Measurements from ENCODE around the gene OR7G1. TPM values are rescaled to one million over a fixed set of nuclear protein-coding genes. Genes with fewer than 3 reads are reported as not detected.

OR7G1 gene
- total and polyA plus RNA-seq, 2 of the 8 experiments (the other 6 are each of a cell fraction or from before 2014, with no cell fraction given): not detected

DNA sequence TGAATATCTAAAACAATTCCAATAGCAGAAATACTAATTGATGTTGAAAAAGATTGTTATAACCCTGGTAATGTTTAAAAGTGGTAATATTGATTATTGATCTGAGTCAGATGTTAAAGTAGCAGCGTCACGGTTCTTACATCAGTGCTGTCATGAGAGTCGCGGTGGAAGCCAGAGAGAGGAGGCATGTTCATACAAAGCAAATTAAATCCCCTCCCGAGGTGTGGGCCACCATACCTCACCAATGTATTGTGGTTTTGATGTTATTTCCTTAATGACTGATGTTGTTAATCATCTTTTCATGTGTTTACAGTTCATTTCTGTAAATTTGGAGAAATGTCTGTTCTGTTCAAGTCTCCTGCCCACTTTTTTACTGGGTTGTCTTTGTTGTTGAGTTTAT lies 35.8 kb upstream of the OR7G1 start:
- H4K8ac ChIP-seq (ENCODE audit: extremely low read depth, insufficient read depth, low read length): no peak overlapping the region
- H3K27ac ChIP-seq (ENCODE audit: low read depth, low read length): no peak overlapping the region
- H3K23me2 ChIP-seq (ENCODE audit: low read depth, low read length): no peaks in the 10 kb centered on the region
- no peak overlapping the region for H3K14ac ChIP-seq (ENCODE audit: insufficient read length)
- no peak overlapping the region for H3K4me2 ChIP-seq (ENCODE audit: insufficient read depth in 1 of 2, low read depth in 2 of 2, low read length in 2 of 2)
- FAIRE-seq (no peak), DNase-seq (ENCODE audit: low read depth in 1 of 2, low spot score in 2 of 2) (no peak)
- peaks cover 67 to 99% of the 10 kb centered on the region in 2 experiments for H3K79me2 ChIP-seq (ENCODE audit: control insufficient read depth in 1 of 2, insufficient read depth in 2 of 2, low read length in 2 of 2)
- peaks cover 4 to 54% (median 19%) of the 10 kb centered on the region in 4 experiments; a peak in 7 of 8 replicates for H3K36me3 ChIP-seq (ENCODE audit: control insufficient read depth in 2 of 4, insufficient read depth in 4 of 4, low read length in 3 of 4)
- peaks cover 17% of the 10 kb centered on the region for H3K79me1 ChIP-seq (ENCODE audit: low read depth, low read length)
- H2AK5ac ChIP-seq (ENCODE audit: low read depth, low read length): no peak overlapping the region
- H2AFZ ChIP-seq (ENCODE audit: low read length): no peak overlapping the region
- ChIA-PET POLR2A (ENCODE audit: partially characterized antibody) (no interaction called here), CTCF (ENCODE audit: partially characterized antibody) (no interaction called here)
- no peak overlapping the region for H2BK5ac ChIP-seq (ENCODE audit: low read depth, low read length)
- peaks cover 0 to 14% of the 10 kb centered on the region in 2 experiments for H4K20me1 ChIP-seq (replicated peaks in 1 of 2; ENCODE audit: control insufficient read depth in 1 of 2, insufficient read depth in 2 of 2, low read length in 2 of 2)
- no peak overlapping the region for H3K56ac ChIP-seq (replicated peaks; ENCODE audit: insufficient read length, low read depth, low read length)
- WGBS, 2 experiments (ENCODE audit: extremely low coverage in 1 of 2, insufficient coverage in 1 of 2, insufficient read length in 1 of 2, insufficient replicate concordance in 2 of 2, low coverage in 1 of 2, low lambda C conversion rate in 2 of 2, missing lambda C conversion rate in 1 of 2): 91% methylated on average over 5 of the region's 5 CpGs; no CpG with 5 or more reads in 1 of the 2 experiments
- H3K23ac ChIP-seq (ENCODE audit: insufficient read length): no peak overlapping the region
- H2BK15ac ChIP-seq (ENCODE audit: low read length): no peak overlapping the region
- H2BK12ac ChIP-seq (ENCODE audit: low read depth, low read length): no peak overlapping the region
- H2BK120ac ChIP-seq (replicated peaks; ENCODE audit: low read depth, low read length): no peak overlapping the region
- H3K18ac ChIP-seq (ENCODE audit: extremely low read depth, low read length): no peak overlapping the region
- peaks cover 23 to 40% of the 10 kb centered on the region in 2 experiments for H3K9me3 ChIP-seq (ENCODE audit: insufficient read depth in 2 of 2, low read depth in 1 of 2, low read length in 1 of 2)
- H4K91ac ChIP-seq (replicated peaks; ENCODE audit: insufficient read length, low read length): no peak overlapping the region
- no peak overlapping the region for H3K4me3 ChIP-seq (ENCODE audit: extremely low read depth in 1 of 4, insufficient read depth in 2 of 4, low read depth in 3 of 4, low read length in 4 of 4)
- H4K5ac ChIP-seq (ENCODE audit: insufficient read length, low read depth, low read length): no peak overlapping the region
- no peak overlapping the region for H2BK20ac ChIP-seq (ENCODE audit: low read length)
- H3K9ac ChIP-seq (replicated peaks in 1 of 4; ENCODE audit: extremely low read depth in 1 of 4, low read depth in 3 of 4, low read length in 3 of 4): no peak overlapping the region
- no peak overlapping the region for H3K4ac ChIP-seq (replicated peaks; ENCODE audit: insufficient read length, low read depth, low read length)
- H3K4me1 ChIP-seq (replicated peaks in 1 of 4; ENCODE audit: control insufficient read depth in 3 of 4, insufficient read depth in 4 of 4, low read length in 3 of 4): no peaks in the 10 kb centered on the region
- no peaks in the 10 kb centered on the region for H3K27me3 ChIP-seq (replicated peaks in 1 of 4; ENCODE audit: control insufficient read depth in 3 of 4, extremely low read depth in 1 of 4, insufficient read depth in 3 of 4, low read length in 3 of 4)
- TF ChIP-seq SIRT6 (IDR thresholded peaks at IDR 0.05; ENCODE audit: low read length): no peak
- TF ChIP-seq TEAD4 (IDR thresholded peaks at IDR 0.05; ENCODE audit: low read depth, low read length): no peak
- no peak for TF ChIP-seq POLR2AphosphoS5 (IDR thresholded peaks at IDR 0.05; ENCODE audit: low read depth, low read length)
- no peak for TF ChIP-seq TAF1 (IDR thresholded peaks at IDR 0.05; ENCODE audit: low read depth, low read length)
- no peak for TF ChIP-seq GTF2F1 (IDR thresholded peaks at IDR 0.05; ENCODE audit: borderline replicate concordance, low read depth, low read length)
- TF ChIP-seq CREB1 (IDR thresholded peaks at IDR 0.05): no peak
- no peak for TF ChIP-seq CBX8 (IDR thresholded peaks at IDR 0.05; ENCODE audit: borderline replicate concordance, low read depth, low read length)
- TF ChIP-seq NANOG (IDR thresholded peaks at IDR 0.05; ENCODE audit: insufficient read depth, low read depth, low read length, poor library complexity, severe bottlenecking): no peak
- TF ChIP-seq, protein P1, sequence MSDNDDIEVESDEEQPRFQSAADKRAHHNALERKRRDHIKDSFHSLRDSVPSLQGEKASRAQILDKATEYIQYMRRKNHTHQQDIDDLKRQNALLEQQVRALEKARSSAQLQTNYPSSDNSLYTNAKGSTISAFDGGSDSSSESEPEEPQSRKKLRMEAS (IDR thresholded peaks at IDR 0.05): no peak
- TF ChIP-seq RXRA (IDR thresholded peaks at IDR 0.05; ENCODE audit: insufficient read depth, low read depth, low read length): no peak
- no peak for TF ChIP-seq HDAC6 (IDR thresholded peaks at IDR 0.05; ENCODE audit: low read depth, low read length)
- TF ChIP-seq YY1 (IDR thresholded peaks at IDR 0.05; ENCODE audit: low read depth, low read length): no peak
- no peak for TF ChIP-seq BRCA1 (IDR thresholded peaks at IDR 0.05; ENCODE audit: low read depth, low read length)

Measured in H1 (cell line).